K562 treated with DMSO at 1 percent for 4 hours (cell line): ENCODE data around the gene ANKRD36B. TPM values are rescaled to one million over a fixed set of nuclear protein-coding genes. Genes with fewer than 3 reads are reported as not detected.

Source experiments
- total RNA-seq: library from RNA; unstranded; fragments of 300-600 nt; gene quantifications from 2 replicates; pipeline ENCODE4 v1.2.3, GENCODE V29; 2022; ENCODE audit not compliant: insufficient read depth

The ANKRD36B gene
- 1.3 and 2.5 TPM in 2 replicates for total RNA-seq

GRCh38 chr2:97589598-97590510 is at the start of gene ANKRD36B:
TSS of gene ANKRD36B (minus strand) at chr2:97589877. CDS start at chr2:97589685, 192 bp downstream.

Other genes starting within 250 kb of the ANKRD36B start
- gene COX5B, start 56.2 kb upstream of the ANKRD36B start, total RNA-seq, result 499 and 518 TPM in 2 replicates
- gene ACTR1B, start 74.2 kb upstream of the ANKRD36B start, total RNA-seq, result 105 and 118 TPM in 2 replicates
- gene C2orf92, start 79.8 kb upstream of the ANKRD36B start, total RNA-seq, result 6.7 and 8.6 TPM in 2 replicates
- gene ZAP70, start 123.7 kb upstream of the ANKRD36B start, total RNA-seq, result 0.83 and 1.9 TPM in 2 replicates